BE2C (cell line): ENCODE results near the gene CHST11.
A peak's percentile ranks its signal among the peaks of the same experiment; 100 is the strongest.

ENCODE experiments used
- DNase-seq: peaks from one replicate; pipeline ENCODE4 v3.0.0-alpha.2; 2020
- H3K27me3 ChIP-seq: fragments of 250-450 bp; sonication (Bioruptor Pico); 2 replicates; pipeline ENCODE4 v1.5.1; 2020; ENCODE audit warnings: mild to moderate bottlenecking
- H3K36me3 ChIP-seq: fragments of 250-450 bp; sonication (Bioruptor Pico); 2 replicates; pipeline ENCODE4 v1.5.1; 2020; ENCODE audit warnings: mild to moderate bottlenecking
- H3K4me1 ChIP-seq: fragments of 250-450 bp; sonication (Bioruptor Pico); 2 replicates; pipeline ENCODE4 v1.5.1; 2020
- H3K4me3 ChIP-seq: 2 replicates; pipeline ENCODE4 v1.5.1; 2011; ENCODE audit warnings: low read depth, low read length
- H3K9me3 ChIP-seq: fragments of 250-450 bp; sonication (Bioruptor Pico); 2 replicates; pipeline ENCODE4 v1.5.1; 2020
- CTCF ChIP-seq: IDR thresholded peaks from 2 replicates; pipeline ENCODE4 v1.5.1; 2012; ENCODE audit warnings: mild to moderate bottlenecking, low read depth, low read length

The CHST11 gene

GRCh38 chr12:104671409-104672095, 214.8 kb downstream of the CHST11 start:
- Histone ChIP-seq H3K4me1 (peaks cover 56% of the 10 kb centered on the region), H3K4me3 (no peak overlapping the region)

GRCh38 chr12:104672096-104672445, 215.3 kb downstream of the CHST11 start:
- H3K36me3 ChIP-seq, result no peaks in the 10 kb centered on the region
- no peak for DNase-seq
- H3K9me3 ChIP-seq, result no peaks in the 10 kb centered on the region
- peaks cover 56% of the 10 kb centered on the region for H3K4me1 ChIP-seq
- no peak overlapping the region for H3K4me3 ChIP-seq
- no peaks in the 10 kb centered on the region for H3K27me3 ChIP-seq
- no peak for TF ChIP-seq CTCF

More at GRCh38 chr12:104671409-104672095, 214.8 kb downstream of the CHST11 start:
- H3K27me3 ChIP-seq, result no peaks in the 10 kb centered on the region
- H3K36me3 ChIP-seq, result no peaks in the 10 kb centered on the region
- DNase-seq, result peak; percentile 59
- no peaks in the 10 kb centered on the region for H3K9me3 ChIP-seq
- TF ChIP-seq CTCF, result no peak

- no peak for DNase-seq
- H3K4me3 ChIP-seq, result no peak overlapping the region
- H3K36me3 ChIP-seq, result no peaks in the 10 kb centered on the region
- H3K9me3 ChIP-seq, result no peaks in the 10 kb centered on the region
- no peak for TF ChIP-seq CTCF
- H3K27me3 ChIP-seq, result no peaks in the 10 kb centered on the region
- peaks cover 52% of the 10 kb centered on the region for H3K4me1 ChIP-seq
These were observed 215.9 kb downstream of the CHST11 start for GRCh38 chr12:104672501-104673265.

DNA sequence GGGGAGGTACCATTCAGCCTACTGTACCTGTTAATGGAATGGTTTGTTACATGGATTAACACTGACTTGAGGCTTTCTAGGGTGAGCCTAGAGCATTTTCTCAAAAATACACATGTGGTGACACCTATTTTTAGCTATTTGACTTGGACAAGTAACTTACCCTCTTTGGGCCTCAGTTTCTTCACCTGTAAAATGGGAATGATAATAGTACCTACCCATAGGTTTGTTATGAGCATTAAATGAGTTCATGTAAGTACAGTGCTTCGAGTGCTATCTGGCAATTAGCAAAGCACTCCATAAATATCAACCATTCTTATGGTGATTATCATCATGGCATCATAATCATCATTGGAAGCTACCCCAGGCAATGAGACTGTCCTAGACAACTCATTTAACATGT, 216.5 kb downstream of the CHST11 start:
- no peak overlapping the region for H3K4me3 ChIP-seq
- no peaks in the 10 kb centered on the region for H3K36me3 ChIP-seq
- no peak for TF ChIP-seq CTCF
- H3K4me1 ChIP-seq, result peaks cover 48% of the 10 kb centered on the region
- H3K9me3 ChIP-seq, result no peaks in the 10 kb centered on the region
- H3K27me3 ChIP-seq, result no peaks in the 10 kb centered on the region
- DNase-seq, result no peak

- Histone ChIP-seq H3K4me3 (no peak overlapping the region), H3K9me3 (no peaks in the 10 kb centered on the region), H3K27me3 (no peaks in the 10 kb centered on the region), H3K36me3 (no peaks in the 10 kb centered on the region), H3K4me1 (peaks cover 48% of the 10 kb centered on the region)
- DNase-seq, result peak; percentile 37
- no peak for TF ChIP-seq CTCF
These were observed 217.1 kb downstream of the CHST11 start for GRCh38 chr12:104673696-104674482.
